Retinal pigment epithelial cell (primary cell): ENCODE measurements around the gene ARF3.

Source experiments
- DNase-seq: peaks from one replicate; pipeline ENCODE4 v3.0.0-alpha.2; 2010; ENCODE audit warnings: low read depth
- H3K4me3 ChIP-seq: 2 replicates; pipeline ENCODE4 v1.5.1; 2011; ENCODE audit warnings: mild to moderate bottlenecking, low read length, control low read depth, moderate library complexity
- TF ChIP-seq, protein P1 (sequence below): conservative IDR thresholded peaks from 2 replicates; pipeline ENCODE4 v1.5.1; 2011; ENCODE audit warnings: low read depth, low read length, control low read depth, inconsistent platforms

Gene ARF3

DNA sequence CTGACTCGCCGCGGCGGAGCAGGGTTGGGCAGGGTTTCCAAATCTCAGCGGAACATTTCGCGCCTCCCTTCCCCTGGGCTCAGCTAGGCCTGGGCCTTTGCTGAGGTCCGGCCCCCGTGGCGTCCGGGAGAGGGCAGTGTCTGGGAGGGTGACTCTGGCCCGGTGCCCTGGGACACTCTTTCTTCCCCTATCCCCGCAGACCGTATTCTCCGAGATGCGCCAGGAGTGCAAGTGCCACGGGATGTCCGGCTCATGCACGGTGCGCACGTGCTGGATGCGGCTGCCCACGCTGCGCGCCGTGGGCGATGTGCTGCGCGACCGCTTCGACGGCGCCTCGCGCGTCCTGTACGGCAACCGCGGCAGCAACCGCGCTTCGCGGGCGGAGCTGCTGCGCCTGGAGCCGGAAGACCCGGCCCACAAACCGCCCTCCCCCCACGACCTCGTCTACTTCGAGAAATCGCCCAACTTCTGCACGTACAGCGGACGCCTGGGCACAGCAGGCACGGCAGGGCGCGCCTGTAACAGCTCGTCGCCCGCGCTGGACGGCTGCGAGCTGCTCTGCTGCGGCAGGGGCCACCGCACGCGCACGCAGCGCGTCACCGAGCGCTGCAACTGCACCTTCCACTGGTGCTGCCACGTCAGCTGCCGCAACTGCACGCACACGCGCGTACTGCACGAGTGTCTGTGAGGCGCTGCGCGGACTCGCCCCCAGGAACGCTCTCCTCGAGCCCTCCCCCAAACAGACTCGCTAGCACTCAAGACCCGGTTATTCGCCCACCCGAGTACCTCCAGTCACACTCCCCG lies 23.9 kb upstream of the ARF3 start:
- TF ChIP-seq, protein P1, sequence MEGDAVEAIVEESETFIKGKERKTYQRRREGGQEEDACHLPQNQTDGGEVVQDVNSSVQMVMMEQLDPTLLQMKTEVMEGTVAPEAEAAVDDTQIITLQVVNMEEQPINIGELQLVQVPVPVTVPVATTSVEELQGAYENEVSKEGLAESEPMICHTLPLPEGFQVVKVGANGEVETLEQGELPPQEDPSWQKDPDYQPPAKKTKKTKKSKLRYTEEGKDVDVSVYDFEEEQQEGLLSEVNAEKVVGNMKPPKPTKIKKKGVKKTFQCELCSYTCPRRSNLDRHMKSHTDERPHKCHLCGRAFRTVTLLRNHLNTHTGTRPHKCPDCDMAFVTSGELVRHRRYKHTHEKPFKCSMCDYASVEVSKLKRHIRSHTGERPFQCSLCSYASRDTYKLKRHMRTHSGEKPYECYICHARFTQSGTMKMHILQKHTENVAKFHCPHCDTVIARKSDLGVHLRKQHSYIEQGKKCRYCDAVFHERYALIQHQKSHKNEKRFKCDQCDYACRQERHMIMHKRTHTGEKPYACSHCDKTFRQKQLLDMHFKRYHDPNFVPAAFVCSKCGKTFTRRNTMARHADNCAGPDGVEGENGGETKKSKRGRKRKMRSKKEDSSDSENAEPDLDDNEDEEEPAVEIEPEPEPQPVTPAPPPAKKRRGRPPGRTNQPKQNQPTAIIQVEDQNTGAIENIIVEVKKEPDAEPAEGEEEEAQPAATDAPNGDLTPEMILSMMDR = peak; percentile 27
- no peak overlapping the region for H3K4me3 ChIP-seq
- DNase-seq = no peak

DNA sequence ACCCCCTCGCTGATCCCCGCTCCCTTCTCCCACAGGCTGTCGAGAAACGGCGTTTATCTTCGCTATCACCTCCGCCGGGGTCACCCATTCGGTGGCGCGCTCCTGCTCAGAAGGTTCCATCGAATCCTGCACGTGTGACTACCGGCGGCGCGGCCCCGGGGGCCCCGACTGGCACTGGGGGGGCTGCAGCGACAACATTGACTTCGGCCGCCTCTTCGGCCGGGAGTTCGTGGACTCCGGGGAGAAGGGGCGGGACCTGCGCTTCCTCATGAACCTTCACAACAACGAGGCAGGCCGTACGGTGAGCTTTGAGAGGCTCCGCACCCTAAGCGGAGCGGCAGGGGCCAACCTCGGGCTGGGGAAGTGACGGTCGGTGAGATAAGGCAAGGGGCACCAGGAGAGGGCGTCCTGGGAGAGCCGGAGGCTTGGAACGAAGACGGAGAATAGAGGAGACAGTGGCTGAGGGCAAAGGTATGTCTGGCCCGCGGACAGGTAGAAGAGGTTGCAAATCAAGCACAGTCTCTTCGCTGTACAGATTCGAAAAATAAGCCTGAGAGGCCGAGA lies 23.2 kb upstream of the ARF3 start:
- H3K4me3 ChIP-seq = no peak overlapping the region
- TF ChIP-seq, protein P1 = peak; percentile 0
- DNase-seq = no peak

DNA sequence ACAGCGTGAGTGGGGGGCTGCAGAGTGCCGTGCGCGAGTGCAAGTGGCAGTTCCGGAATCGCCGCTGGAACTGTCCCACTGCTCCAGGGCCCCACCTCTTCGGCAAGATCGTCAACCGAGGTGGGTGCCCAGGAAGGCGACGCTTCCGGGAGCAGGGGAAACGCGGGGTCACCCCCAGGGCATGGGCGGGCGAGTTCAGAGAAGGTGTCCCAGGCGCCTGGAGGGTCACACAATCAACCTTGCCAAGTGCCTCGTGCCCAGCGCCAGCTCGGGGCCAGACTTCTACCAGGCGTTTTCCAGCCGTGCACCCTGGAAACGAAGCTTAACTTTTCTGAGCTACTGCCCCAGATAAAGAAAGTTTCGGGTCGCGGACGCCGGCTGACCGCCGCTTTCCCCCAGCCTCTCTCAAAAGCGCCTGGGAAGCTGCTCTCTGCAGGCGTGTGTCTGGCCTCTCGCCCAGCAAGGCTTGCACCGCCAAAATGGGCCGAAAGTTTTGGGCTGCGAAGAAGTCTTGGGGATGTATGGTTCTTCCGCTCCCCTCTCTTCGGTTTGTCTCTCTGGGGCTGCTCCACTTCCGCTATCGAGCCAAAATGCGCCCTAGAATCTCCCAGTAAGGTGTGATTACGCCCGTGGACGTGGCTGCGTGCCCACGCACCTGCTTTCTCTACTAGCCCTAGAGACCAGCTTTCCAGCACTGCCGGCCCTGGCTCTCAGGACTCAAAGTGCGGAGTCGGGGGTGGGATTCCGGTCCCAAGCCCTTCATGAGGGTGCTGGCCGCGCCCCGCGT lies 22.5 kb upstream of the ARF3 start:
- TF ChIP-seq, protein P1 = no peak
- DNase-seq = no peak
- H3K4me3 ChIP-seq = no peak overlapping the region

DNA sequence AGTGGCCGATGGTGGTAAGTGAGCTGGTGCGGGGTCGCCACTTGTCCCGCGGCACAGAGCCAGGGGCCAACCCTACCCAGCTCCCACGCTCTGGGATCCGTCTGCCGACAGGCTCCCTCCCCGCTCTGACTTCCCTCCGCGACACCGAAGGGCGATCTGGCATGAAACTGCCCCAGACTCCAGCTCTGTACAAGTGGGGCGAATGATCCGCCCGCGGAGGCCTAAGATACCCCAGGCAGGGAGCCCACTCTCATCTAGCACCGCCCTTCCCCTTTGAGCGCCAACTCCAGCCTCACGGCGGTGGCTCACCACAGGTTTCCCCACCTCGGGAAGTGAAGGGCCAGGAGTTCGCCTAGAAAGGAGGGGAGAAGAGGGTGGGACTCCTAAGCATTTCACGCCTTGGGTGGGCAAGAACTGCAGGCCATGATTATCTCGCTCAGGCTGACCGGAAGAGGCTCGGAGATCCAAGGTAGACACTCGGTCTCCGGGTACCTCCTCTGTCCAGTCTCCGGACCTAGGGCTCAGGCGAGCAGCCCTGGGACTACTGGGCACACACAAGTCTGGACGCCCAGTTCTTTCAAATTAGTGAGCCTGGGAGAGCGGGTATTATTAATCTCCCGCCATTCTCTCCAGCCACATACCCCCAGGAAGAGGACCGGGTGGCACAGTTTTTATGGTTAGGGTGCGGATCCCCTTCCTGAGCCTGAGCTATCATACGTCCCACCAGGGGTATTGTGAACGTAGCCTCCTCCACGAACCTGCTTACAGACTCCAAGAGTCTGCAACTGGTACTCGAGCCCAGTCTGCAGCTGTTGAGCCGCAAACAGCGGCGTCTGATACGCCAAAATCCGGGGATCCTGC lies 21.7 kb upstream of the ARF3 start:
- TF ChIP-seq, protein P1 = no peak
- H3K4me3 ChIP-seq = no peak overlapping the region
- DNase-seq = no peak

DNA sequence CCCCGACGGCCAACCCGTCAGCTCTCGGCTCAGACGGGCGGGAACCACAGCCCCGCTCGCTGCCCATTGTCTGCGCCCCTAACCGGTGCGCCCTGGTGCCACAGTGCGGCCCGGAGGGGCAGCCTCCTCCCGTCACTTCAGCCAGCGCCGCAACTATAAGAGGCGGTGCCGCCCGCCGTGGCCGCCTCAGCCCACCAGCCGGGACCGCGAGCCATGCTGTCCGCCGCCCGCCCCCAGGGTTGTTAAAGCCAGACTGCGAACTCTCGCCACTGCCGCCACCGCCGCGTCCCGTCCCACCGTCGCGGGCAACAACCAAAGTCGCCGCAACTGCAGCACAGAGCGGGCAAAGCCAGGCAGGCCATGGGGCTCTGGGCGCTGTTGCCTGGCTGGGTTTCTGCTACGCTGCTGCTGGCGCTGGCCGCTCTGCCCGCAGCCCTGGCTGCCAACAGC lies 21.0 kb upstream of the ARF3 start, which contains the start of gene WNT1:
WNT1 (plus strand) TSS at position 32 of the 450 bp plus-strand sequence; CDS start at position 361, 329 bp downstream.
- DNase-seq = no peak
- H3K4me3 ChIP-seq = no peak within 1 kb of the TSS
- TF ChIP-seq, protein P1 = no peak
